Measurements from ENCODE around the gene UBL5.

The UBL5 gene

GRCh38 chr19:9834307-9834725, 6.6 kb downstream of the UBL5 start:
- peak overlapping the region; percentile 71 for H3K27ac ChIP-seq
- ChIA-PET CTCF (interaction anchor here (0.5 to 0.6 kb wide), 2 partner anchors 80 to 437 kb away, joined by 3 read pairs; no protein-coding TSS in a partner anchor), POLR2A (ENCODE audit: low non-redundant PET) (no interaction called here)
- no peak for DNase-seq (ENCODE audit: low spot score)
- TF ChIP-seq CTCF (conservative IDR thresholded peaks at IDR 0.05; ENCODE audit: low read depth): no peak

- CTCF ChIA-PET: interaction anchor here (0.5 to 1.1 kb wide), 3 partner anchors 79 to 437 kb away, joined by 3 to 5 read pairs (median 3); no protein-coding TSS in a partner anchor
- peak within 1 kb of the TSS; percentile 71 for H3K27ac ChIP-seq
- peak; percentile 57 for TF ChIP-seq CTCF (conservative IDR thresholded peaks at IDR 0.05; ENCODE audit: low read depth)
- POLR2A ChIA-PET (ENCODE audit: low non-redundant PET): interaction anchor here (0.7 kb wide), 1 partner anchor 13 kb away, joined by 3 read pairs; no protein-coding TSS in a partner anchor
- DNase-seq (ENCODE audit: low spot score): peak; percentile 98
These were observed 7.2 kb downstream of the UBL5 start, which contains the start of gene PIN1 for GRCh38 chr19:9834726-9835506. TSS of gene PIN1 (plus strand) at chr19:9835318. CDS start at chr19:9835345, 27 bp downstream.

- peak overlapping the region; percentile 71 for H3K27ac ChIP-seq
- POLR2A ChIA-PET (ENCODE audit: low non-redundant PET): interaction anchor here (0.7 kb wide), 1 partner anchor 12 kb away, joined by 3 read pairs; no protein-coding TSS in a partner anchor
These were observed 7.8 kb downstream of the UBL5 start for GRCh38 chr19:9835507-9835949.

GRCh38 chr19:9836021-9836420, 8.3 kb downstream of the UBL5 start:
- TF ChIP-seq CTCF (conservative IDR thresholded peaks at IDR 0.05; ENCODE audit: low read depth): no peak
- H3K27ac ChIP-seq: peak overlapping the region; percentile 71
- no peak for DNase-seq (ENCODE audit: low spot score)
- POLR2A ChIA-PET (ENCODE audit: low non-redundant PET): no interaction called here
- CTCF ChIA-PET: no interaction called here

More at GRCh38 chr19:9835507-9835949, 7.8 kb downstream of the UBL5 start:
- TF ChIP-seq CTCF (conservative IDR thresholded peaks at IDR 0.05; ENCODE audit: low read depth): no peak
- no peak for DNase-seq (ENCODE audit: low spot score)
- CTCF ChIA-PET: interaction anchor here (1.1 kb wide), 1 partner anchor 403 kb away, joined by 5 read pairs; no protein-coding TSS in a partner anchor

- POLR2A ChIA-PET (ENCODE audit: low non-redundant PET): no interaction called here
- no peak for DNase-seq (ENCODE audit: low spot score)
- no peak overlapping the region for H3K27ac ChIP-seq
- CTCF ChIA-PET: no interaction called here
- TF ChIP-seq CTCF (conservative IDR thresholded peaks at IDR 0.05; ENCODE audit: low read depth): no peak
These were observed 10.6 kb downstream of the UBL5 start for GRCh38 chr19:9838324-9838723.

- no peak overlapping the region for H3K27ac ChIP-seq
- DNase-seq (ENCODE audit: low spot score): no peak
- POLR2A ChIA-PET (ENCODE audit: low non-redundant PET): no interaction called here
- CTCF ChIA-PET: no interaction called here
- TF ChIP-seq CTCF (conservative IDR thresholded peaks at IDR 0.05; ENCODE audit: low read depth): no peak
These were observed 11.7 kb downstream of the UBL5 start for GRCh38 chr19:9839415-9839814.

All from RWPE1 (cell line).